SH-SY5Y (cell line): ENCODE data around the gene WWOX.

Experiments used
- GATA2 ChIP-seq: IDR thresholded peaks from 2 replicates; pipeline ENCODE4 v1.6.1; 2011; ENCODE audit warnings: mild to moderate bottlenecking, low read depth, low read length
- GATA3 ChIP-seq: IDR thresholded peaks from 2 replicates; pipeline ENCODE4 v1.6.1; 2011; ENCODE audit warnings: low read depth, mild to moderate bottlenecking, low read length, moderate library complexity

DNA sequence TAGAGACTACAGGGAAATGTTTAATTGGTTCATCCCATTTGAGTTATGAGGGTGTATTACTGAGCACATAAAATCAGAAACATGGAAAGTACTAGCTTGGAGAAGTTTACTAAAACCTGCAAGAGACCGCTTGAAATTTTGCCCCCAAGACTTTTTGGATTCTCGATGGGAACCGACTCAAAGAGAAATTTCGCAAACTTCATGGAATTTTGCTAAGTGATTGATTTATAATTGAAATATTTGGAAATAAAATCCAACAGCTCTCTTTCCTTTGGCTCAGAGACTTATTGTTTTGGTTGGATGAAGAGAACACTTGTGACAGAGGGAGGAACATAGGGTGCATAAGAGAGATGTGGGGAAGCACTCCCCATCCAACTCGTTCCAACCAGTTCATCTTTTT lies 574.4 kb downstream of the WWOX start:
- TF ChIP-seq GATA2 (no peak), GATA3 (no peak)
